Measurements from ENCODE around the gene CSNK2A1.

DNA sequence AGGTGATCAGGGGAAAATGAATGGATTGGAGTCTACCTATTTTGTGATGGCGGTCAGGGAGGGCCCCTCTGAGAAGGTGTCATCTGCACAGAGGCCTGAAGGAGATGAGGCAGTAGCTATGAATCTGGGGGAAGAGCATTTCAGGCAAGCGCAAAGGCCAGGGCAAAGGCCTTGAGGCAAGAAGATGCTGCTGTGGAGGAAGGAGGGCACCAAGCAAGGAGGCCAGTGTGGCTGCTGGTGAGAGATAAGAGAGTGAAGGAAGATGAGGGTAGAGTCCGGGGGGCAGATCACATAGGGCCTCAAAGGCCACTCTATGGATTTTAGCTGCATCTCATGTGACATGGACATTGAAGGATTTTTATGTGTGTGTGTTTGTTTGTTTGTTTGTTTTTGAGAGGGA lies 20.6 kb upstream of the CSNK2A1 start:
- TF ChIP-seq, protein P1, sequence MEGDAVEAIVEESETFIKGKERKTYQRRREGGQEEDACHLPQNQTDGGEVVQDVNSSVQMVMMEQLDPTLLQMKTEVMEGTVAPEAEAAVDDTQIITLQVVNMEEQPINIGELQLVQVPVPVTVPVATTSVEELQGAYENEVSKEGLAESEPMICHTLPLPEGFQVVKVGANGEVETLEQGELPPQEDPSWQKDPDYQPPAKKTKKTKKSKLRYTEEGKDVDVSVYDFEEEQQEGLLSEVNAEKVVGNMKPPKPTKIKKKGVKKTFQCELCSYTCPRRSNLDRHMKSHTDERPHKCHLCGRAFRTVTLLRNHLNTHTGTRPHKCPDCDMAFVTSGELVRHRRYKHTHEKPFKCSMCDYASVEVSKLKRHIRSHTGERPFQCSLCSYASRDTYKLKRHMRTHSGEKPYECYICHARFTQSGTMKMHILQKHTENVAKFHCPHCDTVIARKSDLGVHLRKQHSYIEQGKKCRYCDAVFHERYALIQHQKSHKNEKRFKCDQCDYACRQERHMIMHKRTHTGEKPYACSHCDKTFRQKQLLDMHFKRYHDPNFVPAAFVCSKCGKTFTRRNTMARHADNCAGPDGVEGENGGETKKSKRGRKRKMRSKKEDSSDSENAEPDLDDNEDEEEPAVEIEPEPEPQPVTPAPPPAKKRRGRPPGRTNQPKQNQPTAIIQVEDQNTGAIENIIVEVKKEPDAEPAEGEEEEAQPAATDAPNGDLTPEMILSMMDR (IDR thresholded peaks at IDR 0.05): no peak
- no peak for TF ChIP-seq POLR2A (IDR thresholded peaks at IDR 0.05)
